Transverse colon (tissue), 4 donors: ENCODE data around the gene TBC1D10B.

Experiments used
- CTCF ChIP-seq, 5 experiments: fragments of 200-600 bp in 3 of 5; fragments of 450-650 bp in 2 of 5; sonication (generic) in 3 of 5; IDR thresholded peaks; 1 replicate in 2 of 5; 2 replicates in 3 of 5; pipeline ENCODE4 v1.5.1; 2016 to 2017; ENCODE audit warnings: antibody characterized with exemption in 5 of 5, inconsistent platforms in 3 of 5, mild to moderate bottlenecking in 2 of 5, moderate library complexity in 1 of 5
- EP300 ChIP-seq: sonication (generic); formaldehyde crosslinking; IDR thresholded peaks from one replicate; pipeline ENCODE4 v1.6.1; 2017; ENCODE audit warnings: antibody characterized with exemption, low read depth
- POLR2A ChIP-seq: fragments of 450-650 bp; IDR thresholded peaks from one replicate; pipeline ENCODE4 v1.6.1; 2016; ENCODE audit warnings: antibody characterized with exemption, mild to moderate bottlenecking, moderate library complexity
- POLR2AphosphoS5 ChIP-seq, 3 donors: sonication (generic); formaldehyde crosslinking; IDR thresholded peaks; one replicate each; pipeline ENCODE4 v1.6.1; 2016; ENCODE audit warnings: antibody characterized with exemption in 3 of 3

- TF ChIP-seq CTCF (IDR thresholded peaks at IDR 0.05) (no peak), EP300 (no peak), POLR2A (no peak), POLR2AphosphoS5 (IDR thresholded peaks at IDR 0.05) (peak in 2 of 3 donors; percentile 8 to 18)
Observed at GRCh38 chr16:30350134-30350871, 20.0 kb downstream of the TBC1D10B start.
